Activated T-helper 1 cell treated with Interleukin-2 at 50 U/mL for 16 hours (primary cell): Measurements from ENCODE around the gene RBM19.

ENCODE experiments used
- DNase-seq: peaks from one replicate; pipeline ENCODE4 v3.0.0-alpha.2; 2020; ENCODE audit warnings: low read depth

RBM19 gene

GRCh38 chr12:113955109-113955970, 10.8 kb downstream of the RBM19 start:
- no peak for DNase-seq

- DNase-seq = no peak
Observed at GRCh38 chr12:113954547-113954946, 11.6 kb downstream of the RBM19 start.

- DNase-seq = no peak
Observed at GRCh38 chr12:113950873-113951272, 15.3 kb downstream of the RBM19 start.

GRCh38 chr12:113949321-113950305, 16.5 kb downstream of the RBM19 start:
- DNase-seq = no peak

GRCh38 chr12:113948151-113948914, 17.8 kb downstream of the RBM19 start:
- DNase-seq = no peak

- DNase-seq = no peak
Observed at GRCh38 chr12:113946175-113946574, 19.9 kb downstream of the RBM19 start.

- no peak for DNase-seq
Observed at GRCh38 chr12:113945174-113946173, 20.7 kb downstream of the RBM19 start.

GRCh38 chr12:113942209-113942608, 23.9 kb downstream of the RBM19 start:
- no peak for DNase-seq

- DNase-seq = no peak
Observed at GRCh38 chr12:113941208-113941486, 25.0 kb downstream of the RBM19 start.

- DNase-seq = no peak
Observed at GRCh38 chr12:113940357-113941207, 25.5 kb downstream of the RBM19 start.

- DNase-seq = no peak
Observed at GRCh38 chr12:113939867-113940266, 26.3 kb downstream of the RBM19 start.

GRCh38 chr12:113938471-113938870, 27.7 kb downstream of the RBM19 start:
- no peak for DNase-seq

GRCh38 chr12:113936460-113936859, 29.7 kb downstream of the RBM19 start:
- no peak for DNase-seq

GRCh38 chr12:113935459-113935858, 30.7 kb downstream of the RBM19 start:
- DNase-seq = no peak

GRCh38 chr12:113934946-113935345, 31.2 kb downstream of the RBM19 start:
- DNase-seq = no peak

GRCh38 chr12:113934060-113934814, 31.9 kb downstream of the RBM19 start:
- no peak for DNase-seq

GRCh38 chr12:113933201-113933786, 32.8 kb downstream of the RBM19 start:
- no peak for DNase-seq

- no peak for DNase-seq
Observed at GRCh38 chr12:113932381-113933196, 33.5 kb downstream of the RBM19 start.
